ENCODE measurements around the gene ABTB2. TPM values are rescaled to one million over a fixed set of nuclear protein-coding genes. Genes with fewer than 3 reads are reported as not detected.
"Not testable (repeated sequence)": the region's sequence is repeated elsewhere in the genome, so short reads cannot be mapped to it uniquely, and the experiment has no call there.

The ABTB2 gene
- total RNA-seq, 1 experiment from 2014 or later = 3.2 TPM

GRCh38 chr11:34239465-34240149, 118.2 kb downstream of the ABTB2 start:
- no peak for DNase-seq (ENCODE audit: low read depth)

GRCh38 chr11:34238966-34239365, 118.8 kb downstream of the ABTB2 start:
- DNase-seq (ENCODE audit: low read depth) = no peak

- DNase-seq (ENCODE audit: low read depth) = no peak
Observed at GRCh38 chr11:34238533-34238932, 119.3 kb downstream of the ABTB2 start.

- DNase-seq (ENCODE audit: low read depth) = no peak
Observed at GRCh38 chr11:34236572-34236971, 121.2 kb downstream of the ABTB2 start.

- DNase-seq (ENCODE audit: low read depth) = no peak
Observed at GRCh38 chr11:34235591-34236071, 122.2 kb downstream of the ABTB2 start.

- no peak for DNase-seq (ENCODE audit: low read depth)
Observed at GRCh38 chr11:34235189-34235588, 122.6 kb downstream of the ABTB2 start.

GRCh38 chr11:34234086-34234740, 123.6 kb downstream of the ABTB2 start:
- DNase-seq (ENCODE audit: low read depth) = peak; percentile 79

- no peak for DNase-seq (ENCODE audit: low read depth)
Observed at GRCh38 chr11:34233215-34233614, 124.6 kb downstream of the ABTB2 start.

- no peak for DNase-seq (ENCODE audit: low read depth)
Observed at GRCh38 chr11:34232807-34233206, 125.0 kb downstream of the ABTB2 start.

- DNase-seq (ENCODE audit: low read depth) = peak; percentile 35
Observed at GRCh38 chr11:34226210-34226609, 131.6 kb downstream of the ABTB2 start.

- DNase-seq (ENCODE audit: low read depth) = no peak
Observed at GRCh38 chr11:34225091-34225490, 132.7 kb downstream of the ABTB2 start.

GRCh38 chr11:34224434-34224966, 133.3 kb downstream of the ABTB2 start:
- no peak for DNase-seq (ENCODE audit: low read depth)

GRCh38 chr11:34223907-34224306, 133.9 kb downstream of the ABTB2 start:
- no peak for DNase-seq (ENCODE audit: low read depth)

GRCh38 chr11:34223021-34223813, 134.6 kb downstream of the ABTB2 start:
- DNase-seq (ENCODE audit: low read depth) = peak; percentile 77

GRCh38 chr11:34222030-34222429, 135.8 kb downstream of the ABTB2 start:
- DNase-seq (ENCODE audit: low read depth) = no peak

GRCh38 chr11:34219941-34220370, 137.9 kb downstream of the ABTB2 start:
- no peak for DNase-seq (ENCODE audit: low read depth)

- DNase-seq (ENCODE audit: low read depth) = no peak
Observed at GRCh38 chr11:34219279-34219678, 138.5 kb downstream of the ABTB2 start.

GRCh38 chr11:34218756-34219155, 139.1 kb downstream of the ABTB2 start:
- DNase-seq (ENCODE audit: low read depth) = not testable (repeated sequence)

- no peak for DNase-seq (ENCODE audit: low read depth)
Observed at GRCh38 chr11:34218067-34218466, 139.7 kb downstream of the ABTB2 start.

- DNase-seq (ENCODE audit: low read depth) = no peak
Observed at GRCh38 chr11:34216706-34217105, 141.1 kb downstream of the ABTB2 start.

- DNase-seq (ENCODE audit: low read depth) = peak; percentile 42
Observed at GRCh38 chr11:34215806-34216453, 141.9 kb downstream of the ABTB2 start.

Measured in M059J (cell line).